Breast epithelium (tissue), 3 donors: ENCODE results near the gene CSNK1G1.

ENCODE experiments used
- POLR2AphosphoS5 ChIP-seq, 3 donors: sonication (generic); formaldehyde crosslinking; IDR thresholded peaks; one replicate each; pipeline ENCODE4 v1.6.1; 2017; ENCODE audit warnings: antibody characterized with exemption in 3 of 3
- TF ChIP-seq, protein P1 (sequence below), 3 donors: fragments of 450-650 bp; IDR thresholded peaks; one replicate each; pipeline ENCODE4 v1.5.1; 2016 to 2017; ENCODE audit warnings: antibody characterized with exemption in 3 of 3, mild to moderate bottlenecking in 3 of 3, moderate library complexity in 3 of 3

DNA sequence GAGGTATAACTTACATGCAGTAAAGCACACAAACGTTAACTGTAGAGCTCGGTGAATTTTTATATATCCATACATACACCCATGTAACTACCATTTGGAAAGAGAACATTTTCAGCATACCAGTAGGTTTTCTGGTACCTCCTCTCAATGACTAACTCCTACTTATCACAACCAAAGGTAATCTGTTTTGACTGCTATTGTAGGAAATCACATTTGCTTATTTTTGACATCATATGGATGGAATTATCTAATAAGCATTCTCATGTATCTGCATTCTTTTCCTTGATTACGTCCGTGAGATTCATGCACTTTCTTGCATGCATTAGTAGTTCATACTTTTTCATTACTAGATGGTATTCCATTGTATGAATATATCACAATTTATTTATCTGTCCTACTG, 76.8 kb downstream of the CSNK1G1 start:
- no peak for TF ChIP-seq POLR2AphosphoS5 (IDR thresholded peaks at IDR 0.05)
- TF ChIP-seq, protein P1, sequence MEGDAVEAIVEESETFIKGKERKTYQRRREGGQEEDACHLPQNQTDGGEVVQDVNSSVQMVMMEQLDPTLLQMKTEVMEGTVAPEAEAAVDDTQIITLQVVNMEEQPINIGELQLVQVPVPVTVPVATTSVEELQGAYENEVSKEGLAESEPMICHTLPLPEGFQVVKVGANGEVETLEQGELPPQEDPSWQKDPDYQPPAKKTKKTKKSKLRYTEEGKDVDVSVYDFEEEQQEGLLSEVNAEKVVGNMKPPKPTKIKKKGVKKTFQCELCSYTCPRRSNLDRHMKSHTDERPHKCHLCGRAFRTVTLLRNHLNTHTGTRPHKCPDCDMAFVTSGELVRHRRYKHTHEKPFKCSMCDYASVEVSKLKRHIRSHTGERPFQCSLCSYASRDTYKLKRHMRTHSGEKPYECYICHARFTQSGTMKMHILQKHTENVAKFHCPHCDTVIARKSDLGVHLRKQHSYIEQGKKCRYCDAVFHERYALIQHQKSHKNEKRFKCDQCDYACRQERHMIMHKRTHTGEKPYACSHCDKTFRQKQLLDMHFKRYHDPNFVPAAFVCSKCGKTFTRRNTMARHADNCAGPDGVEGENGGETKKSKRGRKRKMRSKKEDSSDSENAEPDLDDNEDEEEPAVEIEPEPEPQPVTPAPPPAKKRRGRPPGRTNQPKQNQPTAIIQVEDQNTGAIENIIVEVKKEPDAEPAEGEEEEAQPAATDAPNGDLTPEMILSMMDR (IDR thresholded peaks at IDR 0.05), result no peak
